GM04504 (cell line): ENCODE results near the gene CUTA.

Experiments
- DNase-seq: peaks from one replicate; pipeline ENCODE4 v3.0.0-alpha.2; 2012; ENCODE audit warnings: low read depth

Gene CUTA

DNA sequence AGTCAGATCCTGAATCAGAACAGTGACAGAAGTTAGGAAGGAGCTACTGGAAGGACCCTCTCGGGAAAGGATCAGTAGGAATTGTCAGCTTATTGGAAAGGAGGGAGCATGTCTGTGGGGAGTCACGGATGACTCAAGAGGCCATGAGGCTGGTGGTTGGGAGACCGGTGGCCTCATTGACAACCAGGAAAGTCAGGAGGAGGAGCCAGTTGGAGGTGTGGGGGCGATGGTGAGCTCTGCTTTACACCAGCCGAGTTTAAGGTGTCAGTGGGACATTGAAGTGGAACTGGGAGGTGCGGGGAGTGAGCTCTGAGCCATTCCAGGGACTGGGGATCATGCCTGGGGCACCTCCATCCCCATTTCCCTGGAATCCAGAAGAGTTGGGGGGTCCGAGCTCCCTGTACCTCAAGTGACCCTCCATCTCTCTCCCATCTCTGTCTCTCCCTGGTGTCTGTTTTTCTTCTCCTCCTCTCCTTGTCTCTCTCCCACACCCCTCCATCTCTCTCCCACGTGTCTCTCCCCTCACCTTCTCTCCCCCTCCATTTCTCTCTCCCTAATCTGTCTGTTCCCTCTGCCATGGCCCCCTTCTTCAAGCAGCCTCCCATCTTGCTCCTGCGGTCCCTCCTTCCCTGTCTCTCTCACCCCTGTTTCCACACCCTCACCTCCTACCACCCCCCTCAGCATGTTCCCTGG lies 22.2 kb upstream of the CUTA start:
- no peak for DNase-seq

DNA sequence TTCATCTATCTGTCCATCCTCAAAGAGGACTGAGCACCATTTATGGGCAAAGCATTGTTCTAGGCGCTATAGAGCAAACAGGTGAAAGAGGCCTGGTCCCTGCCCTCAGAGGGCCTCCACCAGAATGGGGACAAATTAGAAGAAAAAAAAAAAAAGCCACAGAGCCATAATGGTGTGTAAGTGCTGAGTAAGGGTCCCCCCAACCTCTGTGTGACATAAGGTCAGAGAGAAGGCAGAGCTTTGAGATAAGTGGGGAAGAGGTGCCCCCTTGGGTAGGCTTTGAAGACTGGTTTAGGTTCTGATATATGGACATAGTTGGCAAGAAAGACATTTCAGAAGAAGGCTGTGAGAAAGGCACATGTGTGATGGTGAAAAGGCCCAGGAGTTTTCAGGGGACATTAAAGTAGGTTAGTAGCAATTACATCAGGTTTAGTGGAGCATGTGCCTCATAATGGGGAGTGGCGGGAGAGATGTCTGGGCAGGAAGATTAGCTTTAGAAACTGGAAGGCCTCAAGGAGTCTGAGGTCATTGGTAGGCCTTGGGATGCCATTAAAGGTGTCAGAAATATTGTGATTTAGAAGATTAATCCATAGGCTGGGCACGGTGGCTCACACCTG lies 21.2 kb upstream of the CUTA start:
- no peak for DNase-seq

DNA sequence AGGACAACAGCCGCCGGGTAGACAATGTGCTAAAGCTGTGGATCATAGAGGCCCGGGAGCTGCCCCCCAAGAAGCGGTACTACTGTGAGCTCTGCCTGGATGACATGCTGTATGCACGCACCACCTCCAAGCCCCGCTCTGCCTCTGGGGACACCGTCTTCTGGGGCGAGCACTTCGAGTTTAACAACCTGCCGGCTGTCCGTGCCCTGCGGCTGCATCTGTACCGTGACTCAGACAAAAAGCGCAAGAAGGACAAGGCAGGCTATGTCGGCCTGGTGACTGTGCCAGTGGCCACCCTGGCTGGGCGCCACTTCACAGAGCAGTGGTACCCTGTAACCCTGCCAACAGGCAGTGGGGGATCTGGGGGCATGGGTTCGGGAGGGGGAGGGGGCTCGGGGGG lies 19.8 kb upstream of the CUTA start:
- DNase-seq: no peak

DNA sequence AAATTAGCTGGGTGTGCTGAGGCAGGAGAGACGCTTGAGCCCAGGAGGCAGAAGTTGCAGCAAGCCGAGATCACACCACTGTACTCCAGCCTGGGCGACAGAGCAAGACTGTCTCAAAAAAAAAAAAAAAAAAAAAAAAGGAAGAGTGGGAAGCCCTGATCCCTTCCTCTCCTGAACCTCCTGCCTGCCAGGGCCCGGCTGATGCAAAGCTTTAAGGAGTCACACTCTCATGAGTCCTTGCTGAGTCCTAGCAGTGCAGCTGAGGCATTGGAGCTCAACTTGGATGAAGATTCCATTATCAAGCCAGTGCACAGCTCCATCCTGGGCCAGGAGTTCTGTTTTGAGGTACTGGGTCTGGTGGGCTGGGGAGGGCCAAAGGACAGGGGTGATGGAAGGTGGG lies 17.1 kb upstream of the CUTA start:
- DNase-seq: no peak

DNA sequence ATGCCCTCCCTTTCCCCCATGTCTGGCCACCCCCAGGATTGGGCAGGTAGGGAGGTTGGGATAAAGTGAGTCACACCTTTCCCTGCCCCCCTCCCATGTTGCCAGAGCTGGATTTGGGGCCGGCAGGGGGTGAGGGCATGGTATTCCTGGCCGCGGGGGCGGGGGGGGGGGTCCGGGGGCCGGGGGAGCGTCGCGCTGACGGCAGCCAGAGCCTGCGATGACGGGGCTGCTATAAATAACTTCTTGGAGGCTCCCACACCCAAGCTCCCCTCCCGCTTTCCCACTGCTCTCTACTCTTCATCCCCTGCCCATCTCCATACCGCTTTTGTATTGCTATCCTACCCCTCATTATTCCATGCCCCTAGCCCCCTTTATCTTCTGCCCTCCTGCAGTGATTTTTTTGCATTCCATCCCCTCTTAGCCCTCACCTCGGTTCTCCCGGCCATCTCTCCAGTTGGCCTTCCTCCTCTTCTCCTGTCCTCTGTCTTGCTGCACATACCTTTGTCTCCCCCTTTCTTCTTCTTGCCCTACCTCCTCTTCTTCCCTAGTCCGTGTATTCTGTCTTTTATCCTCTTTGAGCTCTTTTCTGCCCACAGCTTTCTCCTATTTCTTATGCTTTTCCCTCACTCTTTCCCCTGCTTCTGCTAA lies 15.8 kb upstream of the CUTA start:
- no peak for DNase-seq

DNA sequence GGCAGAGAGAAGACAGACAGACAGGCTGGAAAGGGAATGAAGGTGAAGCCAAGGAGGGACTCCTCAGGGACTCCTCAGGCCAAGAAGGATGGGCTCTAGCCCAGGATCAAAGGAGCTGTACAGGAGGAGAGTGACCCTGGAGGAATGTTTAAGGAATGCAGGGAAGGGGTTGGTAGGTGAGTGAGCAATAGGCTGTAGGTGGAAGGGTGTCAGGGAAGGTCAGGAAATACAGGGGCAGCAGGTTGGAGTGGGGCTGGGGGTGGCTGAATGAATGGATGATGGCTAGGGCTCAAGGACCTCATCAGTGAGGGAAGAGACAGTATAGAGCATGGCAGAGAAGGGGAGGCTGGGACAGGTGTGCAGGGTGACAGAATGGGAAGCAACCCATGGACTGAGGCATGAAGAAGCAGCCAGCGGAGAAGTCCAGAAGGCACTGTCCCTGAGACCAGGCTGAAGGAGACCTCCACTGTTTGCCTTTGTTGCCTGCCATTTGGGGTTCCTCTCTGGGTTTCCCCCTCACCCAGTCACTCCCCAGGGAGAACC lies 15.2 kb upstream of the CUTA start:
- no peak for DNase-seq

DNA sequence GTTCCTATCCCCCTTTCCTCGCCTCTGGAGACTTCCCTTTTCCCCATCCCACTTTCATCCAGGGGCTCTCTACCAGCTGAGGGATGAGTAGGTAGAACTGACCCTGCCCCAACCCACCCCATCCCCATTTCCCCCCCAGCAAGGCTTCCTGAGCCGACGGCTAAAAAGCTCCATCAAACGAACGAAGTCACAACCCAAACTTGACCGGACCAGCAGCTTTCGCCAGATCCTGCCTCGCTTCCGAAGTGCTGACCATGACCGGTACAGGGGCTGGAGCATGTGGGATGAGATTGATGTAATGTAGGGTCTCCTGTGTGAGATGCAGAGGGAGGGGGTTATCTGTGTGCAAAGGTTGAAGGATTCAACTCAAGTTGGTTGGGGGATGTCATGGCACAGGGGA lies 14.6 kb upstream of the CUTA start:
- DNase-seq: no peak

DNA sequence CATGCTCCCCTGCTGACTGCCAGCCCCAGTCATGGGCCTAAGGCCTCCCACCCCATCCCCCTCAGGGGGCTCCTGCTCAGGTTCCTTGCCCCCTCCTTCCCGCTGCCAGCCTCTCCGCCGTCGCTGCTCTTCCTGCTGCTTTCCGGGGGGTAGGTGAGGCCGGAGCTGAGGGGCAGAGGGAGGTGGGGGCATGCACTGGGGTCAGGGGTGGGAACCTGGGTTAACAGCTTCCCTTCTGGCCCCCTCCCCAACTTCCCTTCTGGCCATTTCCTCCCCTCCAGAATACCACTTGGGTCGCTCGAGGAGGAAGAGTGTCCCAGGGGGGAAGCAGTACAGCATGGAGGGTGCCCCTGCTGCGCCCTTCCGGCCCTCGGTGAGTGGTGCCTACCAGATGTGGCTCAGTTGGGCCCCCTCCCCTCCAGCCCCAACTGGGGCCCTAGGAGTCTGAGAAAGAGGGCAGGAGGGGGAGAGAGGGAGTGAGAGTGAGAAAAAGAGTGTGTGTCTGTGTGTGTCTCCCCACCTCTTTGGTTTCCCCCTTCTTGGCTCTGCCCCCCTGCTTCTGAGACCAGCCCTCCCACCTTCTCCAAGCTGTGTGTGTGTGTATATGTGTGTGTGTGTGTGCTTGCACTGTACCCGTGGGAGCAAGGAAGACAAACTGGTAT lies 14.1 kb upstream of the CUTA start:
- DNase-seq: no peak

DNA sequence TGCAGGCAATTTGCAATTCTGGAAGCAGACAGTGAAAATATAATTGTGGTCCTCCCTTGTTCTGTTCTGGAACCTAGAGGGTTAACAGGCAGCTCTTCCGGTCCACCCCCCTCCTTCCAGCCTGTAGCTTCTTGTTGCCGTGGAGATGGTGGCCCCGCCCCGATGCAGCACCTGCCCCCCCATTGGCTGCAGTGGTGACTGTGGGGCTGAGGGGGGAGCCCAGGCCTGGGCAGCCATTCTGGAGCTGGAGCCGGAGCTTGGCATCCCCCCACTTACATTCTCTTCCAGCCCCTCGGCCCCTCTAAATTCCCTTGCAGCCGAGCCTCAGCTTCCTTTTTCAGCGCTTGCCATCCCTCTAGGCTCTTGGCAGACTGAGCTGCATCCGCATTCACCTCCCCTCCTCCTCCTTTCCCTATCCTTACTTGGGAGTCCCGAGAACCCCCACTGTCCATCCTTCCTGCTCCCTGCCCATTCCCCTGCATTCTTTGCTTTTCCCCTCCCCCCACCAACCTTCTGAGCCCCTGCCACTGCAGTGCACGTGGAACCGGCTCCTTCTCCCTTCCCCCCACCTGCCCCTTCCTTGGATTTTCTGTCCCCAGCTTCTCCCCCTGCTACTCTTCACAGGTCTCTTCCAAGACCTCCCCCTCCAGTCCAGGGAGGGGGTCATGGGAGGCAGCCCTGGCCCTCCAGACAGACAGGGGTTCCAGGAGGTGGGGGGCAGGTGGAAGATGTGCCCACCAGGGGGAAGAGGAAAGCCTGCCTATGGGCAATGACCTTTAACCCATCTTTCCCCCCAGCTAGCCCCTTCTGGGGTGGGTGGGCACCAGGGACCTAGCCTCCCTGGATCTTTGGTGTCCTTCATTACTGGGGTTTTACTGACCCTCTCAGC lies 13.3 kb upstream of the CUTA start:
- no peak for DNase-seq

DNA sequence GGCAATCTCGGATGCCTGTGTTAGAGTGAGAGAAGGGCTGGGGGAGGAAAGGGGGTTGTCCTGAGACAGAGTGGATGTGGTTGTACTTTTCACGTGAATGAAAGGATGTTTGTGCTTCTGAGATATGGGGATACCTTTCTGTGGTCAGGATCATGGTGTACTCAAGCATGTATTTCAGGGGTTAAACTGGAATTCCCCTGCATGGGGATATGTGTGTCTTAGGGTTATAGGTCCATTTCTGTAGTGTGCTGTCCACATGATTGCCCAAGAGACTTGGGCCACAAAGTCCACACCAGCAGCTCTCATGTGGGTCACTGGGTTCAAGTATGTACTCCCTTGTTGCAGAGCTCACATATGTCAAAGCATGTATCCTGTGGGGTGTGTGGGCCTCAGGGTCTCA lies 12.4 kb upstream of the CUTA start:
- DNase-seq: no peak

DNA sequence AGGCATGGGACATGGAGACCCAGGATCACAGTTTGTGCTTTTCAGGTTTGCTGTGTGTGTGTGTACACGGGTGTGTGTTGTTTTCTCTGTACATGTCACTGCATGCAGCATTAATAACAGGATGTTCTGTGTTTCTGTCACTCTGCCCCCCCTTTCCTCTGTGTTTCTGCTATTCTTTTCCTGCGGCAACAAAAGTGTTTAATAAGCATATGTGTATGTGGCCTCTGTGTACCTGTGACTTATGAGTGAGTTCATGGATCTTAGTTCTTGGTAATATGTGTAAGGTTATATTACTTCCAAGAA lies 11.8 kb upstream of the CUTA start:
- DNase-seq: no peak

DNA sequence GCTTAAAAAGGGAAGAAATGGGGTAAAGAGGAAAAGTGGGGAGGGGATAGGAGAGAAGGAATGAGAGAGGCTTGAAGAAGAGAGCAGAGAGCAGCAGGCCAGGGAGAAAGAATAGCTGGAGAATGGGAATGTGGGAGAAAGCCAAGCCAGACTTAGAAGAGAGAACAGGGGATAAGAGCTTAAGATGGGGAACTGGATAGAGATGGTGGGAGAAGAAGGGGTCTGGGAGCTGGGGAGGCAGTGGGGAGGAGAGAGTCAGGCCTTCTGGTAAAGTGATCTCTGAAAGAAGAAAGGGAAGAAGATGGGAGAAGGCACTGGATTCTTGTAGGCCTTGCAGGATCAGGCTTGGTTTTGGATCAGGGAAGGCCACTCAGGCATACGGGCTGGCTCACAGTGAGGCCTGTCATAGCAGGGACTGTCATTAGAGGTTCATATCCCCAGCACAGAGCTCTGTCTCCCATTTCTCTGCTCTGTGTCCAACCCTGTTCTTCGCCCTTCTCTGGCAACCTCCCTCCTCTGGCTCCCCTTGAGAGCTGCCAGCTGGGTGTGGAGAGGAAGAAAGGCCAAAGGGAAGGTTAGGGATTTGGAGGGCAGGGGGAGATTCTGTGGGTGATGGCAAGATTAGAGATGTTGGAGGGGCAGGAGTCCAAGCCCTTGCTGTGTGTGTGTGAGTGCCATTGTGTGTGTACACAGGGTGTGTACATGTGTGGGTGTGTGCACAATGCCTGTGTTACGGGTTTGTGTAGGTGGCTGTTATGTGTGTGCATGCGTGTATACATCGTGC lies 11.3 kb upstream of the CUTA start:
- no peak for DNase-seq

DNA sequence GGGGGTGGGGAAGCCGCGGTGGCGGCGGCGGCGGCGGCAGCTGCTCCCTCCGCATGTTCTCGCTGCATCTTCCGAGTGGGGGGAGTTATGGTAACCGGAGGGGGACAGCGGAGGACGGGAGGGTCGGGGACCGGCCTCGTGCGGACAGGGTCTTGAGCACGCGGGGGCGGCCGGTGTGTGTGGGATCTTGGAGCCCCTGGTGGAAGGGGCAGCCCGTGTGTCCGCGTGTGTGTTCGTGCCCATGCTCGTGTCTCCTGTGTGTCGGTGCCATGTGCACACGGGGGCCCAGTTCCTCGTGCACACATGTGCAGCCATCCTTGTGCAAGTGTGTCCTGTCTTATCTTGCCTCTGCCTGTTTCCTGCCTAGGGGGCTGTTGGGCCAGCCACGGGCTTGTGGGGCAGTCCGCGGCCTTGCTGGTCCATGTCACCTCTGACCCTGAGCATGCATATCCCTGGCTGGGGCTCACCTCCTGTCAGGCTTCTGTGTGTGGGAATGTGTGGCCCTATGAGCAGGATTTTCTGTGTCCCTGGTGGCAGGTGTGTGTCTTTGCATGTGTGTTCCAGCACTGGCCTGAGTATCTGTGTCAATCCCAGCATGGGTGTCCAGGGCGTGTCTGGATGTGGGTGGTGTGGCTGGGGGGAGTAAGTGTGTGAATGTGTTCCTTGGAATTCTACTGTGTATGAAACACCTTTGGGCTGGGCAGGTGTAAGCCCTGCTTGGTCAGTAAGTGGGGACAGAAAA lies 10.5 kb upstream of the CUTA start:
- no peak for DNase-seq

DNA sequence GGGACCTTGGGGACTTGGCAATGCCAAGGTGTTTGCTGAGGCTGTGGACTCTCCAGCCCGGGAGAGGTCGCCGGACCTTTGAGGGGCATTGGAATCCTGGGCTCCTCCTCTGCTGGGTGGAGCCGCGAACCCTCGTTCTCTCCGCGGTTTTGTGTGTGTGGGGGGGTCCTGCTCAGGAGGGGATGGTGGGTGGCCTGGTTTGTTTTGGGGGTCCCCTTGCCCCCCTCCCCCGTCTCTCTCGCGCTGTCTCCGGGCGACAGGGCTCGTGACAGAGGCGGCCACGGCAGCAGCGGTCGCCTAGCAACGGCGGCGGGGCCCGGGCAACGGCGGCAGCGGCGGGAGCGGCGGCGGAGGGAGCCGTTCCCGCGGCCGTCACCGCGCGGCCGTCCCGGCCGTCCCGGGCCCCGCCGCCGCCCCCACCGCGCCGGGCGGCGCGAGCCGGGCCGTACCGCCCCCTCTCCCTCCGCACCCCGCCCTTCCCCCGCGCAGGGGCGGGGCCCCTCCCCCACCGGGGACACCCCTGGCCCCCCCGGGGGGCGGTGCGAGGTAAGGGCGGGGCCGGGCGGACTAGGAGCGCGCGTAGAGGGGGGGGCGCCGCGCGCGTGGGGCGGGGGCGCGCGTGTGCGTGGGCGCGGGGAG lies 9.8 kb upstream of the CUTA start:
- no peak for DNase-seq

DNA sequence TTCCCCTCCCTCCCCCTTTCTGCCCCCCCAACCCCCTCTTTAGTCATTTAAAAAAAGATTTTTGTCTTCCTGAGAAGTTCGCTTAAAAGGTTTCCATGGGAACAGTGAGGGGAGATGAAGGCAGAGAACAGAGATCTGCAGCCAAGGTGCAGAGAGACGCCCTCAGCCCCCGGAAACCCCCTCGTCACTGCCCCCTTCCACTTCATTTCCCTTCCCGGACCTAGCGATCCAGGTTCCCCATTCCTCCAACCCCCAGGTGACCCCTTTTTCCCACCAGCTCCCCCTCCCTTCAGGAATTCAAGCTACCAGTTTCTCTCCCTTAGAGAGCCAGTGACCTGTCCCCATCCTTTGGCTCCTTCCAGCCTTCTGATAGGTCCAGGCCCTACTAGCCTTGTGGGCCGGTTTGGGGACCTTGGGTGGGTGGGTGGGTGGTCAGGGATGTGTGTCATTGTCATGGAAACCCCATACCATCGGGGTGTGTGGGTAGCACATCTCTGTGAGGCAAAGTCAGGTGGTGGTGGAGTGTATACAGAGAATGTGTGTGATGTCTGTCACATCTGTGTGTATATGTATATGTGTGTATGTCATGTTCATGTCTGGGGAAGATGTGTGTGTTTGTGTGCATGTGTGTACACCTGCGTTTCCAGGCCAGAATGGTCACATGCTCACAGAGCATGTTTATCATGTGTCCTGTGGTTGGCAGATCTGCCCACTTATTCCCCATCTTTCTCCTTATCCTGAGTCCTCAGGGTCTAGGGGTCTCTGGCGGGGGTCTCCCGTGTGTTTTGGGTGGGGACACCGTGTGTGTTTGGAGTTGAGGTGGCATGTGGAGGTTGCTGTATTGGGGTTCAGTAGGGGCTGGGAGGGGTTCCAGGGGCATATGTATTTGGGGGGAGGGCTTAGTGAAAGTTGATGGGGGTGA lies 8.9 kb upstream of the CUTA start:
- no peak for DNase-seq

DNA sequence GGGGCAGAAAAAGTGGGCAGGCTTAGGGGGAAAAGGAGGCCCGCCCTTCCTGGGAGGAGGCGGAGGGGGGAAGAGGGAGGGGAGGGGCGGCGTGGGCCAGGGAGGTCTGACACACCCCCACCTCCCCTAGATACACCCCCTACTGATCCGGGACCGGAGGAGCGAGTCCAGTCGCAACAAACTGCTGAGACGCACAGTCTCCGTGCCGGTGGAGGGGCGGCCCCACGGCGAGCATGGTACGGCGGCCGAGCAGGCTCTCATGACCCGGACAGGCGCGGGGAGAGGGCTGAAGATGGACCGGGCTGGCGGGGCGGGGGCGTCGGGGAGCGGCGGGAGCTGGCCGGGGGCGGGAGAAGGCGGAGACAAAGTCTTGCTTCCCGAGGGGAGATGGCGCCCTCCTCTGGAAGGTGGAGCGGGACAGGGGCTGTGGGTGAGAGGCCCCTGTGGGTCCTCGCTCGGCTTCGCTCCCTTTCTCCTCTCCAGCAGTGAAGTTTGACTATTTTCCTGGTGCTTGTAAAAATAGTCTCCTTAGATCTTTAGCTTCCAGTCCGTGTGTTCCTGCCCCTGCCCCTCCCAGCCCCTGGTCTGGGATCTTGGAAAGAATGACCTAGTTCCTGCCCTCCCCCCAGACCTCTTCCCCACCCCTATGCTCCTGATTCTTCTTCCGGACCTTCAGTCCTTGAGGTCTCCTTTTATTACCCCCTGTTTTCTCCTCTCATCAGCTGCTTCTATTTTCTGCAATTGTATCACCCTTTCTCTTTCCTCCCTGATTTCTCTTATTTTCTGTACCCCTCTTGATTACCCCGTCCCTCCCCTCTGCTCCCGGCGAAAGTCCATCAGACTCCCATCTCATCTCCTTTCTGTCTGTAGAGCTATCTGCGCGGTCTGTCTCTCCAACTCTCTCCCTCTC lies 8.0 kb upstream of the CUTA start:
- DNase-seq: no peak

DNA sequence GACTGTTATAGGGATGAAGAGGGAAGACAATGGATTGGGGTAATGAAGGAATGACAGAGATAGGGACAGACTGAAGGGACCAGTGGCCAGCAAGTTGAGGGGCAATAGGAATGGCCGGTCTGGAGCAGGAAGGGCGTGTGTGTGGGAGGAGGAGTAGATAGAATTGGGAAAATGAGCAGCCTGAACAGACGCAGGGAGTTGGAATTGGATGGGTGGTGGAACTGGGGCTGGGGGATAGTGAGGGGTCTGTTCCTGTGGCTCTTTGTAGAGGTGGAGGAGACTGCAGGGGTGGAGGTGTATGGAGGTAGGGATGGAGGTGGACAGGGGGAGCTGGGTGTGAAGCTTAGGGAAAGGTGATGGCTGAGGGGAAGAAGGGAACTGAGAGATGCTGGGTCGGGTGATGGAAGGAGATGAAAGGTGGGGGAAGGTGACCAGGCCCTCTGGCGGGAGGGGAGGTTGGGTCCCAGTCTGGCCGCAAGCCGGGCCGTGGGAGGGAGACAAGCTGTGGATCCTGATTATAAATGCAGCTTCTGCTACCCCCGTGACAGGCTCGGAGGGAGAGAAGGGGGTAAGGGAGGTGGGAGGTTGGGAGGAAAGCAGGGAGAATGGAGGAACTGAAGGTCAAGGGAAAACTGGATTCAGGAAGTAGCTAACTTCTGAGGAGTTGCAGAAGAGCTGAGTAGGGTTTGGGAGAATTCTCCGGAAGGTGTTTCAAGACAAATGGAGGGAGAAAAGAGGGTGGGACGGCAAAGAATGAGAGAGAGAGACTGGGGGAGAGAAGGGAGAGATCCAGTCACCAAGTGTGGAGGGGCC lies 7.2 kb upstream of the CUTA start:
- no peak for DNase-seq
